Upper lobe of left lung (tissue), 4 donors: ENCODE measurements around the gene PYCR2.

Experiments
- CTCF ChIP-seq, 6 experiments: fragments of 450-650 bp in 4 of 6; fragments of 200-600 bp in 2 of 6; sonication (generic) in 2 of 6; IDR thresholded peaks; one replicate each; pipeline ENCODE4 v1.5.1; 2016 to 2019; ENCODE audit warnings: antibody characterized with exemption in 6 of 6
- EP300 ChIP-seq, 4 donors: sonication (generic); formaldehyde crosslinking; IDR thresholded peaks; one replicate each; pipeline ENCODE4 v1.5.1; 2017; ENCODE audit warnings: antibody characterized with exemption in 4 of 4, control low read depth in 2 of 4
- POLR2A ChIP-seq, 4 donors: fragments of 450-650 bp; IDR thresholded peaks; one replicate each; pipeline ENCODE4 v1.5.1; 2016 to 2017; ENCODE audit warnings: antibody characterized with exemption in 4 of 4, mild to moderate bottlenecking in 2 of 4
- POLR2AphosphoS5 ChIP-seq, 2 donors: sonication (generic); formaldehyde crosslinking; IDR thresholded peaks; one replicate each; pipeline ENCODE4 v1.5.1; 2017; ENCODE audit warnings: antibody characterized with exemption in 2 of 2

- no peak for TF ChIP-seq POLR2AphosphoS5 (IDR thresholded peaks at IDR 0.05)
- TF ChIP-seq CTCF (IDR thresholded peaks at IDR 0.05), result no peak
- TF ChIP-seq POLR2A (IDR thresholded peaks at IDR 0.05), result no peak
- no peak for TF ChIP-seq EP300 (IDR thresholded peaks at IDR 0.05)
These were observed 52.0 kb downstream of the PYCR2 start for GRCh38 chr1:225872075-225872430.
